GM10266 (cell line): Measurements from ENCODE around the gene CLDN6.

Experiments
- DNase-seq: peaks from one replicate; pipeline ENCODE4 v3.0.0; 2012; ENCODE audit errors: extremely low spot score
- CTCF ChIP-seq: IDR thresholded peaks from 2 replicates; pipeline ENCODE4 v1.5.1; 2012; ENCODE audit warnings: mild to moderate bottlenecking, low read depth; ENCODE audit not compliant: control insufficient read depth, insufficient read depth; ENCODE audit errors: missing control alignments

The CLDN6 gene

GRCh38 chr16:2970563-2970962 lies 47.4 kb downstream of the CLDN6 start:
- TF ChIP-seq CTCF, result no peak
- no peak for DNase-seq

- TF ChIP-seq CTCF, result peak; percentile 64
- peak; percentile 93 for DNase-seq
Measured at GRCh38 chr16:2969545-2970521, 48.1 kb downstream of the CLDN6 start.

DNA sequence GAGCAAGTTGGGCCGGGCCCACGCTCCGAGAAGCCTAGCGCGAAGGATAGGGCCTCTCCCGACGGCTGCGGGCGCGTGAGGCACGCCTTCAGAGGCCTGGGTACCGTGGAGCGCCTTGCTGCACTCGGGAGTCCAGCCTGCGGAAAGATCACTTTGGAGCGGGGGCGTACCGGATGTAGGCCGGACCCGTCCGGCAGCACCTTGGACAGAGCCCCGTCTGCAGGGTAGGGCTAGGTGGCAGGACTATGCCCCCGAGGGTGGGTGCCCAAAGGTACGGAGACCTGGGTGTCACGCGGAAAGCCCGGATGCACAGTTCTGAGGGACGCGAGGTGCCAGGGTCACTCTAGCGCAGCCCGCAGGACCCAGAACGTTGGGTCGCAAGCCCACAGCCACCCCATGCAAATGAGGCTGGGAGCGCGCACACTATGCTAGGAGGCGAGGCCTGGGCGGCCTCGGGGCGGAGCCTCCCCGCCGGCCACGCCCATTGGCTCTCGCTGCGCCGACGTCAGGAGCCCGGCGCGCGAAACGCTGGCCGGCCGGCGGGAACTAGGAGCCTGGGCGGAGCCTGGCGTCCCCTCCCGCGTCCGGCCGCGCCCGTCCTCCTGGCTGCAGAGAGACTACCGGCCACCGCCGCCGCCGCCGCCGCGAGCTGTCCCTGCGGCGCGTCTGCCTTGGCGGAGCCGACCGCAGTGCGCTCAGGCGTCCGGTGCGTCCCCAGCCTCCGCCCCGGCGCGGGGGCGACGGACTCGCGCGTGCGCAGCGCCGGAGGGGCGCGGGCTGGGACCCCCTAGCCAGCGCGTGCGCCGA lies 49.0 kb downstream of the CLDN6 start, which contains the start of gene PAQR4:
Gene PAQR4 (plus strand): TSS at position 611 of the 807 bp plus-strand sequence. CDS start 327 bp downstream, outside the sequence.
- peak; percentile 99 for DNase-seq
- TF ChIP-seq CTCF, result no peak

GRCh38 chr16:2968368-2968737 lies 49.6 kb downstream of the CLDN6 start:
- no peak for TF ChIP-seq CTCF
- DNase-seq, result peak; percentile 45

DNA sequence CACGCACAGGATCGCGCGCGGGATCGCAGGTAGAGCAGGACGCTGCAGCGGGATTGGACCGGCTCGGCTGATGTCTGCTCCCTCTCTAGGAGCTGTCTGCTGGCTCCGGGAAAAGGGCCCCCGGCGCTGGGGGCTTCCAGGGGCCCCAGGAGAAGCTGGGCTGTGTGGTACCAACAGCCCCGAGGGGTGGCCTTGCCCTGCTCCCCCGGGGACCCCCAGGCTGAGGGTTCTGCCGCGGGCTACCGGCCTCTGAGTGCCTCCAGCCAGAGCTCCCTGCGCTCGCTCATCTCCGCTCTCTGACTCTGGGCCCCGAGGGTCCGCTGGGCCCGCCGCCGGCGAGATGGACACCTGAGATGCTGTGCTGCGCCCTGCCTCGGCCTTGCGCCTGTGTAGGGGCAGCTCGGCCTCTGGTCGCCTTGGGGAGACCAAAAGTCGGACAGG lies 50.2 kb downstream of the CLDN6 start:
- no peak for TF ChIP-seq CTCF
- DNase-seq, result no peak

DNA sequence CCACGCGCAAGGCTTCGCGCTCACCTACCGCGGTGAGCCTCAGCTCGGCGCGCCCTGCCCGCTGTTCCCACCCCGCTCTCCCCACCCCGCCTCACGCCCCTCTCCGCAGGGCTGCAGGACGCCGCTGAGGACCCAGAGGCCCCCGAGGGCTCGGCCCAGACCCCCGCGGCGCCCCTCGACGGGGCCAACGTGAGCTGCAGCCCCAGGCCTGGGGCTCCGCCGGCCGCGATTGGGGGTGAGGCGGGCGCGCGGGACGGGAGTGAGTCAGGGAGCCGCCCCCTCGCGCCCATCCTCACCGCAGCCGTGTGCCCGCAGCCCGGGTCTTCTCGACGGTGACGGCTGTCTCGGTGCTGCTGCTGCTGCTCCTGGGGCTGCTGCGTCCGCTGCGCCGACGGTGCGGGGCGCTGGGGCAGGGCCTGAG lies 50.8 kb downstream of the CLDN6 start:
- no peak for TF ChIP-seq CTCF
- no peak for DNase-seq
